Frontal cortex (tissue), 4 donors: ENCODE results near the gene UTS2B. TPM values are rescaled to one million over a fixed set of nuclear protein-coding genes. Genes with fewer than 3 reads are reported as not detected.

Experiments
- DNase-seq, 2 donors: peaks; one replicate each; pipeline ENCODE4 v3.0.0; 2012; ENCODE audit warnings: low spot score in 2 of 2
- FAIRE-seq: peaks from 2 replicates; lab custom pipeline; 2012; peaks lifted over from hg19 to GRCh38; lab: Jason Lieb, UNC
- total RNA-seq: library from RNA; depleted of rRNA; stranded (reverse); fragments of >200 nt; gene quantifications from one replicate; pipeline ENCODE4 v1.2.3, GENCODE V29; 2014
- donor health status: control.
- donor health status: control.
- donor health status: control.

The UTS2B gene
- total RNA-seq, 1 donor from 2014 or later = 0.41 TPM

DNA sequence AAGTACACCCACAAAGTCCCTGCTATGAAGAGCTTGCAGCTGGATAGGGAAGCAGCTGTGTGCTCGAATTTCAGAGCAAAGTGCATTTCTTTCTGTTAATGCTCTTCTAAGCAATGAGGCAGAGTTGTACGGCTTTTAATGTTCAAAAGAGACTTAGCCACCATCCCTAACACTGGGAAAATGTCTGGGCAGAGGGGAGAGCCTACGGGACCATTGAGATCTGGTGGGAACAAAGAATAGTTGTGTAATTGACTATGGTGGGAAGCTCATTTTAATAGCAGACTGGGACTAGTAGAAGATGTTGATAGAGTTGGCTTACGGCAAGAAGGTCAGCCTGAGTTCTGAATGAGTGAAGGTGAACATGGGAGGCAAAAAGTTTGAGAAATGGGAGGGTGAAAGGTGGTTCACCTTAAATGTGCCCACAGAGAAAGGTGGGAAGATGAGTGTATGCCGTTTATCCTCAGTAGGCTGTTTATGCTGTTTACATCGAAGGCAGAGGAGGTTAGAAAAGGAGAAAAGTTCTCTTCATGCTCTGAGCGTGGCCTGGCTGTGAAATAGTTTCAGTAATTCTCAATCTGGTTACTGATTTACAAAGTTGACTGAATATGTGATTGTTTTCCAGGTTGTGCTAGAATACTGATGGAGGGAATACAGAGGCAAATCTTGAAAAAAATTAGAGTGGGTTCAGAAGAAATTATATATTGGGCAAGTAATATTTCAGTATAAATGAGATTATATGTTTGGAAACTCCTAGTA is 22.9 kb upstream of the UTS2B start:
- no peak for DNase-seq
- FAIRE-seq = no peak

DNA sequence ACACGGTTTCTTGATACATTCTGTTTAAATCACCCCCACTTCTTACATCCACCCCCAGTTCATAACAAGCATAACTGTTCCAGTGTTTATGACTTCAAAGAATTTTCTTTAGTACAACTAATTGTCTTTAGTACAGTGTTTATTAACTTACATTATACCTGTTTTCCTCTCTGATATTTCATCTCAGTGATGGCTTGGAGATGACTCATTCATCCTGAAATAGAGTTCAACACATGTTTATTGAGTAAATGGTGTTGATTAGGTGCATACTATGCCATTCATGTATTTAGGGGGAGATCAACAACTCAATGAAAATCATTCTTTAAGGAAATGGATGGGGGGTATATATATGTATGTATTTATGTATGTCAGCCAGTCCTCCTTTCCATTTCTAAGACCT is 21.7 kb upstream of the UTS2B start:
- no peak for FAIRE-seq
- DNase-seq = no peak

DNA sequence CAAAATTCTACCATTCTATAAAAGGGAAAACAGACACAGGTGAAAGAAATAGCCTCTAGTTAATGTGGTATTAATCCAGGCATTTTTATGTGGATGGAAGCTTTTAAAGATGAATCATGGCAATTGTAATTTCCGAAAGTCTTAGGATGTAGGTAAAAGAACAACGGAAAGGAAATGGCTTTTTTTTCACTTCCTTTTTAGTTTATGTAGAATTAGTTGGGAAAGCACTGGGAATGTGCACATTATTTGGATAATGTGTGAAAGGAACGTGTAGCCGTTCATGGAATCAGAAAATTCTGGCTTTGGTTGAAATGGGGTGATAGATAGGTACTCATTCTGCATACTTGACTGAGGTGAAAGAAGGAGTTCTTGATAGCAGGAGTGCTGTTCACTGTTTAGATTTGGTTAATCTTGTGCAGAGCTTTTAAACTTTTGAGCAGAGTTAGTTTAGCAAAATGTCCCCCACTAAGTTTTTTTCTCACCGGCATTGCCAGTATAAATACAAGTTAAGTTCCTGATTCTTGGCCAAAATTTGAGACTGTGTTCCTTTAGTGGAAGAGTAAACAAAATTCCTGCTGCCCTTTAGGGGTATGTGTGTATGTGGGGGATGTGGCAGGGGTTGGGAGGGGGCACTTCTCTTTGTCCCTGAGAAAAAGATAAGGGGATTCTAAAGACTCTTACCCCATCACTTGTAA is 20.2 kb upstream of the UTS2B start:
- no peak for DNase-seq

DNA sequence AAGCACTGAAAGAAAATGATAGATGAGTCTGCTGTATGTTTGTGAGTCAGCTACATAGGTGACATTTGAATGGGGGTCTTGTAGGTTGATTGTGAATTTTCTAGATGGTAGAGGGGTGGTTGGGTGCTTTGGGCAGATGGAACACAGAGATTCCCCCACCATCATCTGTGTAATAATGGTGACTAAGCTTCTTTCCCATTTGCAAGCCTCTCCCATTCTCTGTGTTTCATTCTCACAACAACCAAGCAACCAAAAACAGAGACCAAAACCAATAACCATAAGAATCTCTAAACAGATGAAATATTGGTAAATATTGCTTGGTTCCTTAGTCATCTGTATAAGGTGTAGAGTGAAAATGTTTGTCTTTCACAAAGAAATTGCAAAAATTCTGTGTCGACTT is 17.8 kb upstream of the UTS2B start:
- DNase-seq (no peak), FAIRE-seq (no peak)

More for the DNA sequence above, 20.2 kb upstream of the UTS2B start:
- no peak for FAIRE-seq

DNA sequence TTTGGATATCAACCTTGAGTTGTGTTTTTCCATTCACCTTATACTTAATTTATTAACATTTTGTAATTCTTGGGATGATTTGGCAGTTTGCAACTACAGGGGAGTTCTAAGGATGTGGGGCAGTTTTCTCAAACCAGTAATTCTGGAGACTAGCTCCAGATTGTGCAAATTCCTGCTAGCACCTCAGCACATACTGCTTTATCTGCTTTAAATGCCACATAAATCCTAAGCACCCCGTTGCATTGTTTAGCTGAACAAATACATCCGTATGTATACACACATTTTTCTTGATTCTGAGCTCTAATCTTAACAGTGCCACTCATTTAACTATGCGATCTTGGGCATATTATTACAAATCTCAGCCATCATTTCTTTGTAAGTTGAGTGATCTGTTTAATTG is 16.9 kb upstream of the UTS2B start:
- DNase-seq = no peak
- no peak for FAIRE-seq

DNA sequence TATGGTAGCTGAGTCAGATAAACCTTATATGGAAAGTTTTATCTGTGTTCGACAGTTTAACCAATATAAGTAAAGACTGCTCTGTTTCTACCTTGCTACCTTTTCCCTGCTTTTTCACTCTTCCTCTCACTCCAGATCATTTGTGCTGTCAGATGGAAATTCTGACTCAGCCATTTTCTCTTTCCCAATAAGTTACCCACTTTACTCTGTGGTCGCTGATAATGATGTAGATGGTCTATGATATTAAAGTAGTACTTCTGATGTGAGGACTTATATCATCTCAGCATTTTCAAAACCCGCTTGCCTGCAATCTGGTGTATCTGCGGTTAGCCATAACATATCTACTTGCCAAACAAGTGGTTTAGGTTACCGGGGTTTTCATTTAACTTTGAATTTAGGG is 15.0 kb upstream of the UTS2B start:
- no peak for DNase-seq
- FAIRE-seq = no peak

DNA sequence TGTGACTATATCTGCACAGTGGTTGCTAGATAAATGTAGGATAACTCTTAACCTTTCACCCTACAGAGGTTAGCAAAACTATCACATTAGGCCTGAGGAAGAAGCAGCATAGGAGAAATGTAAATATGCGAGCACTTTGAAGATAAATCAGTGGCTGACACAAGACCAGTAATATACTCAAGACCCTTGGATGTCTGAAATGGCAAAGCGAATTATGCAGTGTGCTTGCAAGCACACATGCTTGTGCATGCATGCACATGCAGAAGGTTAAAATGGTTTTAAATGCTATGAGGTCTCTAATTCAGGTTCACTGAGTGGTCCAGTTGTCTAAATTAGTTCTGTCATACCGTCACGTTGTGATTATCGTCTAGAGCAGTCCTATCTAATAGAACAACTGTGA is 13.6 kb upstream of the UTS2B start:
- no peak for DNase-seq
- FAIRE-seq = no peak

DNA sequence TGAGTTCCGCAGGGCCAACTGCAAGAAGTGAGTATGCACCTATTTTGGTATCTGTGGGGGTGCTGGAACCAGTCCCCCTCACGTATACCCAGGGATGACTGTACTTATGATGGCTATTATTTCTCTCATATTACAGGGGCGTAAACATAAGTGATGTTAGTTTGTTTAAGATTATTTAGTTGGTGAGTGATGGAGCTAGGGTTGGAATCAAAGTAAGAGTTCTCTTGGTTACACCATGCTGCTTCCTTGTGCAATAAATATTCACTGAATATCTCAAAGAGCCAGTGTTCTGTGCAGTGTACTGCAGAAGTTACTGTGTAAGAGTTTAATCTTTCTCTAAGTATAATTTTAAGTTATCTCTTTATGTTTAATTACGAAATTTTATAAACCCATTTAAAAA is 12.8 kb upstream of the UTS2B start:
- no peak for FAIRE-seq

DNA sequence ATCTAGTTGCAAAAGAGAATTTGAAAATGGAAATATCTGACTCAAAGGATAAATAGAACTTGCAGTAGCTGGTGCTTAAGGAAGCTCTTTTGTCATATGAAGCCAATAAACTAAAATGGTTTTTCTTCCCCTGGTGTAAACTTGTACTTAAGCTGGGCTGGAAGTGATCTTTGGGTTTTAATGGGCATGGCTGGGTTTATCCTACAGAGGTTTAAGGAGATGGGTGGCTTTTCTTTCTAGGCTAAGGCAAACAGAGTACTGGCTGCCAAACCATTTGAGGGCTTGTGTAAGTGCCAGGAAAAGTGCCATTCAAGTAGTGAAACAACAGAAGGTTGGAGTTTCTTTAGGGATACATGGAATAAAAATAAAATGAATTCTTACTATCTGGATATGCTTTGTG is 12.1 kb upstream of the UTS2B start:
- DNase-seq = no peak
- no peak for FAIRE-seq

More for the DNA sequence above, 12.8 kb upstream of the UTS2B start:
- no peak for DNase-seq

DNA sequence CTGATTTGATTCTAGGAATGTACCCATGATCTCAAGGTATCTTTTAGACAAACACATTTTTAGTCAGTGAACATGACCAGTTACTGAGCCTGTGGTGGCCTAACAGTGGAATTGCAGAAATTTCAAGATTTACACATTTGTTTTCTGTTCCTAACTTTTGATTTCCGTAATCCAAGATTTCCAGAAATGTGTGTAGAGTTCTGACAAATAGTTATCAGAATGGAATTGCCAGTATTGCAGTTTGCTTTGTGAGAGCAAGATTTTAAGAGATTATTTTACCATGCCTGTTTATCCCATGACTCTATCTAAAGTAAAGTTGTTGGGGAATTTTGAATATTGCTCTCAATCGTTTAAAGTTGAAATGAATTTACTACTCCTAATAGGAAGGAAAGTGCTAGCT is 11.7 kb upstream of the UTS2B start:
- no peak for FAIRE-seq
- no peak for DNase-seq

DNA sequence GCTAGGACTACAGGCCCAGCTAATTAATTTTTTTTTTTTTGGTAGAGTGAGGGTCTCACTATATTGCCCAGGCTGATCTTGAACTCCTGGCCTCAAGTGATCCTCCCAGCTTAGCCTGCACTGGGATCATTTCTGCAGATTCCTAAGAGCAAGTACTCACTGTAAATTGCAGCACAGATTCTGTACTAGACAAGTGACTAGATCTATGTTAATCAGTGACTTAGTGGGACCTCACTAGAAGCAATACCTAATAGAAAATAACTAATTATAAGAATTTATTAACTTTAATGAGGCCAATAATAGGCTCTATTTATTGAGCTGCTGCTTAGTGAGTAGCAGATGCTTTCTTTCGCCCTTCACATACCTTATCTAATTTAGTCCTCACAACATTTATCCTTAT is 10.6 kb upstream of the UTS2B start:
- no peak for FAIRE-seq
- DNase-seq = no peak

DNA sequence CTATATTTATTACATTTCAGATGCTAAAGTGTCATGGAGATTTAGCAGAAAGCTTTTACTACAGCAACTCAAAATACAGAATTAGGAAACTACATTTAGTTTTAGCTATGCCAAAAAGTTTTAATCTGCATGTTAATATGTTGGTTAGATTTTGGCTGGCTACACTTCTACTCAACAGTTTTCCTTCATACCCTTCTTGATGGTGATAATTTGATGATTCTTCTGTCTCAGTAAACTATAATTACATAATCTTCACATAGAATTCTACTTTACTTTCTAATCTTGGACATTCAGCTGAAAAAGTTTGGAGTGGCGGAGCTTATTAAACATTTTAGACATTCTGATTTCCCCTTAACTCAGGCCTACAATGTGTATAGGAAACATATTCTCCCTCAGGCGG is 10.0 kb upstream of the UTS2B start:
- DNase-seq (no peak), FAIRE-seq (no peak)

DNA sequence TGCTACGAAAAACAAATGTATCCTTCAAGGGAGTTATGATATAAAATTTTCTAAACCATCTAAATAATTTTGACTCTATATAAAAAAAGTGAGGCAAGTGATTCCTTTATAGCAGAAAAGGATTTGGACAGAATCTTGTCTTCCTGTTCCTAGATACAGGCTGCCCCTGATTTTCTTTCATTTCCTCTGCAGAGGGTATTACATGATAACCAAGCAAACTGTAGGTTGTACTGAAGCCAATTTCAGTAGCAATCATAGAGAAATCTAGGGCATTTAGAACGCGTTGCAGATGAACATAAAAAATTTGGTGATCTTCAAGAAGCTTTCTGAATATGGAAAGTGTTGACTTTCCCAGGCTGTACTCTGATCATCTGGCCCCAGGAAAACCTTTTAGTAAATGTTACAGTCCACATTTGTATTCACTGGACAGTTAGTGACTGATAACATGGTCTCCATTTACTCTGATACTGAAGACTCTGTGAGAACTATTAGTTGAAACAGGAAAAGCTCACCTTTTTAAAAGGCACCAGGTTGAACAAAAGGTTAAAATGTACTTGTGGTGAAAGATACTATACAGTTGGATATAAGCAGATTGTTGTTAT is 9.1 kb upstream of the UTS2B start:
- DNase-seq (no peak), FAIRE-seq (no peak)

DNA sequence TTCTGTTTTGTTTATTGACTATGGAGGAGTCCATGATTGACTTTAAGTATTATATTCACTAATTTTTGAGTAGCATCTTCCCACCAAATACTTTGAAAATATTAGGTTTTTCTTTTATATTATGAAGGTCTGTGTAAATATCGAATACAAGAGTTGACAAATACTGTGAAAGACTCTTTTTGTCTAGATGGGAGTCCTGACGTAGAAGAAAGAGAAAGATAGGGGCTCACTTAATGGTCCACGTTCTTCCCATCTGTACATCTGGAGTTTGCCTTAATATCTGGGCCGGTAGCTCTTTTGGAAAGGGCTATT is 7.8 kb upstream of the UTS2B start:
- FAIRE-seq (no peak), DNase-seq (no peak)

DNA sequence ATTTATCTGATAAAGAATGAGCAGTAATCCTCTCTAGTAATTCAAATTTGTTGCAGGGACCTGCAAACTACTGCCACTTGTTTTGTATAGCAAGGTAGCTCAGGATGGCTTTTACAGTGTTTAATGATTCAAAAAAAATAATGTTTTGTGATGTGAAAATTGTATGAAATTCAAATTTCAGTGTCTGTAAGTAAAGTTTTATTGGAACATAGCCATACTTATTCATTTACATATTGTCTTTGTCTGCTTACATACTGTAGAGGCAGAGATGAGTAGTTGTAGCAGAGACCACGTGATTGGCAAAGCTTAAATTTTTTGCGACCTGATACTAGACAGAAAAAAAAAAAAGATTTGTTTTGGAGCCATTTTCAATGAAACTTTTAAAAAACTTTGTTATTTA is 6.5 kb upstream of the UTS2B start:
- FAIRE-seq = no peak

DNA sequence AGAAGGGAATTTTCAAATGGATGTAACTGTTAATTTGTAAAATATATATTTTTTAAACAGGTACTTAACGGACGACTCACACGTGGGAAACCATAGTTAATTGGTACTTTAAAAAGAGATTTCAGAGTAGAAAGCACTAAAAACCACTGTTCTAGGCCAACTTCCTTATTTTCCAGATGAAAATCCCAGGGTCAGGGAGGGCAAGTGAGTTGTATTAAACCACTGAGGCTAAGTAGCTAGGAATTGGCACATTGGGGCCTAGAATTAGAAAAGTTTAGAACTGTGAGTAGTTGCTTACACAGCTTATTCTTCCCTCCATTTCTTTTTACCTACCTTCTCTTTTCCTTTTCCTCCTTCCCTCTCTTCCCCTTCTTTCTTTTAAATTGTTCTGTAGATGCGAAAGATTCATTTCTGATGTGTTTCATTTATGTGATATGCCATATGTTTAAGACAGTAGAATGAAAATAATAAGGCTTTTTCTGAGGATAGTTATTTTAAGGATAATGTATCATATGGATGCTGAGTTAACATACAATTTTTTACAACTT is 4.1 kb upstream of the UTS2B start:
- DNase-seq = no peak
- FAIRE-seq = no peak

More for the DNA sequence above, 6.5 kb upstream of the UTS2B start:
- no peak for DNase-seq

DNA sequence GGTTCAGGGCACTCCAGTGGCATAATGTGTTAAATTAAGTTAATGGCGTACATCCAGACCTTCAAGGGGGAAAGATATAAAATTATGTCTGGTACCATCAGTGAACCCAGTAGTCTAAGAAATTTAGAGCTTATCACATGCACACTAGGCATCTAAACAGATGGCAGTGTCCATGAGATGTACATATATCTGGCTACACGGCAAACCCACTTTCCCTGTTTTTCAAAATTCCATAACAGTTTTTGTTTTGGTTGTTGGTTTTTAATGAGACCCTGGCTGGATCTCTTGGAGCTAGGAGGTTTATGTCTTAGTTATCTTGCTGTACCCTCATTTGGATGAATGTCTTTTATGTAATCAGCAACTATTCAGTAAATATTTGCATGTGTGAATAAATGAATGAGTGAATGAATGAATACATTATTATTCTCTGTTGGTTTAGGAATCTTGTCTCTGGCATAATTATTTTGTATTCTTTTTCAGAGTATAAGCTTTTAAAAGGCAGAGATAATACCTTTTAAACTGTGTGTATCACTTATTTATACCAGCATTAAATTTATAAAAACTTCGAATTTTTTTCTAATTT is 3.1 kb upstream of the UTS2B start:
- no peak for DNase-seq
- FAIRE-seq = no peak

DNA sequence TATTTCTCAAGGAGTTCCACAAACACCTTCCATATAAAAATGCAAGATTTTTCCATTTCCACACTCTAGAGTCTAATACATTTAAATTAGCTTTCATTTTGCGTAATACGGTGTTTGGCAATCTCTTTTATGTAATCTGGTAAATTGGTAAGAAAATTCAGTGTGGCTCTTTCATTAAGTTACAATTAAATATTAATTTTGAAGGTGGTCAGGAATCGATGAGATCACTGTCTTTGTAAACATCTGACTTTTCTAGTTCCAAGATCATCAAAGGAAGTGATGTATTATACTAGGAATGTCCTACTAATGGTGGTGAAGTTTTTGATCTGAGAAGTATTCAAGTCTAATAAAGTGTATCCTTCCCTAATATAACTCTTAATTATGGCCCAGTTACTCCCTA is 1.1 kb upstream of the UTS2B start:
- DNase-seq = no peak

DNA sequence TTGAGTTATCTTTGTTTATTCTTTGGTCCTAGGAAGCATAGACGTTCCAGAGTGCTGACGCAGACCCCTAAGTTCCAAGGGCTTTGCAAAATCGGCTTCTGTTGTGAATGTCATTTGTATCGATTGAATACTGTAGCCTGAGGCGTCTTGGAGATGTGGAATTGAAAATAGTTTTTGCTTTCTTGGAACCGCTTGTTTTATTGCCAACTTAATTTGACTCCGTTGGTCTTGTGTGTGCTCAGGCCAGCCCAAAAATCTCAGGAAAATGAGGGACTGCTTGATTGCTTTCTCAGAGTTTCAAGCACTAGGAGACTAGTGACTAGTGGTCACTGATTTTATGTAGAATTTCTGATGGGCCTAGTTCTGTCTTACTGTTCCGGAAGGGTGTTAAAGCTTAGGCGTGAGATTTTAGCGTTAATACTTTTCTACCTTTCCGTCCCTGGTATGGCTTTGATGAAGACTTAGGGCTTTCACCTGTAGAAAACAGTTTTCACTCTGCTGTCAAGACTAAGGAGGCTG is 263 bp upstream of the UTS2B start:
- DNase-seq (no peak), FAIRE-seq (no peak)

More for the DNA sequence above, 1.1 kb upstream of the UTS2B start:
- no peak for FAIRE-seq

DNA sequence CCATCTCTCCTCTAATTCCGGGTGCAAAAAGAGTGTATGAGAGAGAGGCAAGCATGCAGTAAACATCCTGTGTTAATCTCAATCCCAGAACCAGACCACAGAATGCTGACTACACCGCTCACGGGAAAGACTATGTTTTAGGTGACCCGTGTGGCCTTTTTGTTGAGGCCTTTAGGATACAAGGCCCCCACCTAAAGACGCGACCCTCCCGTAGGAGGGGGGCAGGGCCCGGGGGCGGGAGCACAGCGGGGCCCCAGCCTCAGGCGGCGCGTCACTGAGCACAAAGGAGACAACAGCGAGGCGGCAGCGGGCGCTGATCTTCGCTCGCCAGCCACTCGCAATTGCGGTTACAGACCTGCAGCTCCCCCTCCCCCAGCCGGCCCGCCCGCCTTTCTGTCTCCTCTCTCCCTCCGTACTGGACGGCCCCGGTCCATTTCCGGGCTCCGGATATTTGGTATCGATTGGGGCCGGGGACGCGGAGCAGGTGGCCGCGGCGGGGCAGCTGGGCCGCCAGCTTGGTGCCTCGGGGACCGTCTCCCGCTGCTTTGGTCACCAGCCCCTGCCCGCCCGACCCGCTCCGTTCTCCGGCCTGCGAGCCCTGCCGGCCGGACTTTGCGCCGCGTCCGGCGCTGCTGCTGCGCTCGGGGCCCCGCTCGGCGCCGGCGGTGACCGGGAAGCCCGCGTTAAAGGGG is 1.2 kb downstream of the UTS2B start, which contains the start of gene CCDC50:
Gene CCDC50 (plus strand): TSS at position 433 of the 692 bp plus-strand sequence. CDS start 281 bp downstream, outside the sequence.
- DNase-seq (peak; percentile 75 to 78), FAIRE-seq (no peak)
